HepG2 (cell line): ENCODE data around the gene JMJD1C. TPM values are rescaled to one million over a fixed set of nuclear protein-coding genes. Genes with fewer than 3 reads are reported as not detected.

Experiments used
- ATAC-seq: fragments of 200-7000 bp; cut with Tn5 transposase; 3 replicates; pipeline ENCODE4 v1.9.1; 2020; ENCODE audit warnings: mild to moderate bottlenecking, moderate library complexity
- BruUV-seq: library from RNA; stranded (reverse); fragments of 400-500 nt; replicated peaks from 2 replicates; lab custom pipeline; 2021; lab: Mats Ljungman, UMichigan
- CTCF ChIA-PET: fragments of 300-600 bp; formaldehyde crosslinking; extraction: SDS; loops from one replicate; lab custom pipeline; 2021; ENCODE audit warnings: low total read pairs, inconsistent platforms, low intra/inter-chr PET ratio; lab: Yijun Ruan, JAX
- POLR2A ChIA-PET: fragments of 350-600 bp; sonication (Branson Sonifier 250); formaldehyde crosslinking; loops from one replicate; lab custom pipeline; 2020; ENCODE audit warnings: antibody characterized with exemption, inconsistent platforms; lab: Yijun Ruan, JAX
- DNase-seq: peaks from one replicate; pipeline ENCODE4 v3.0.0-alpha.2; 2015; ENCODE audit warnings: low spot score
- FAIRE-seq: peaks from 3 replicates; lab custom pipeline; 2011; peaks lifted over from hg19 to GRCh38; lab: Jason Lieb, UNC
- H2AFZ ChIP-seq: one replicate; pipeline ENCODE4 v1.6.1; 2011; ENCODE audit warnings: low read length, inconsistent platforms
- H3K27ac ChIP-seq: fragments of 300-600 bp; 3 replicates; pipeline ENCODE4 v1.8.0; 2011; ENCODE audit warnings: mixed run types, mild to moderate bottlenecking, mixed read lengths, low read length, inconsistent platforms; ENCODE audit not compliant: insufficient read depth; ENCODE audit errors: extremely low read length
- H3K27me3 ChIP-seq, 2 experiments: fragments of 200-600 bp in 1 of 2; 2 replicates in 1 of 2; 3 replicates in 1 of 2; pipeline versions ENCODE4 v1.6.0 to v1.8.0; 2011; ENCODE audit warnings: low read length in 2 of 2, mild to moderate bottlenecking in 2 of 2, moderate library complexity in 2 of 2, inconsistent platforms in 1 of 2; ENCODE audit not compliant: insufficient read depth in 2 of 2, control insufficient read depth in 1 of 2
- H3K36me3 ChIP-seq, 2 experiments: fragments of 200-600 bp in 1 of 2; replicated peaks in 1 of 2; 2 replicates in 1 of 2; 3 replicates in 1 of 2; pipeline versions ENCODE4 v1.5.1 to v1.8.0; 2011; ENCODE audit warnings: low read length in 2 of 2, inconsistent platforms in 1 of 2; ENCODE audit not compliant: insufficient read depth in 2 of 2, control insufficient read depth in 1 of 2
- H3K4me1 ChIP-seq: 2 replicates; pipeline ENCODE4 v1.5.1; 2012; ENCODE audit warnings: low read length, inconsistent platforms; ENCODE audit not compliant: insufficient read depth
- H3K4me2 ChIP-seq: 2 replicates; pipeline ENCODE4 v1.6.0; 2011; ENCODE audit warnings: low read depth, low read length, inconsistent platforms
- H3K4me3 ChIP-seq, 3 experiments: fragments of 200-600 bp in 1 of 3; sonication (generic), shearing (Covaris generic) in 1 of 3; replicated peaks in 1 of 3; 2 replicates each; pipeline ENCODE4 v1.5.1; 2011 to 2016; ENCODE audit warnings: low read length in 3 of 3, inconsistent platforms in 2 of 3, low read depth in 2 of 3, mild to moderate bottlenecking in 2 of 3, control low read depth in 1 of 3, mixed read lengths in 1 of 3; ENCODE audit not compliant: insufficient read depth in 1 of 3
- H3K79me2 ChIP-seq: one replicate; pipeline ENCODE4 v1.6.1; 2011; ENCODE audit warnings: low read length, inconsistent platforms; ENCODE audit not compliant: insufficient read depth
- H3K9ac ChIP-seq: 2 replicates; pipeline ENCODE4 v1.6.0; 2011; ENCODE audit warnings: mild to moderate bottlenecking, low read depth, low read length, inconsistent platforms; ENCODE audit not compliant: insufficient read depth
- H3K9me3 ChIP-seq: 2 replicates; pipeline ENCODE4 v1.5.1; 2012; ENCODE audit warnings: mild to moderate bottlenecking, low read length
- H4K20me1 ChIP-seq: 2 replicates; pipeline ENCODE4 v1.6.0; 2011; ENCODE audit warnings: inconsistent platforms, mild to moderate bottlenecking, low read length, moderate library complexity; ENCODE audit not compliant: insufficient read depth
- GLI4 ChIP-seq: sonication (generic); formaldehyde crosslinking; IDR thresholded peaks from 2 replicates; pipeline ENCODE4 v1.5.1; 2020; ENCODE audit warnings: missing genetic modification reagents, mild to moderate bottlenecking, moderate library complexity, borderline replicate concordance
- HDAC1 ChIP-seq: sonication (generic); formaldehyde crosslinking; IDR thresholded peaks from 2 replicates; pipeline ENCODE4 v1.5.1; 2020; ENCODE audit warnings: mild to moderate bottlenecking, missing genetic modification reagents
- KAT8 ChIP-seq: IDR thresholded peaks from 2 replicates; pipeline ENCODE4 v1.6.1; 2016; ENCODE audit warnings: missing genetic modification reagents, missing compliant biosample characterization
- KLF11 ChIP-seq: IDR thresholded peaks from 2 replicates; pipeline ENCODE4 v1.6.1; 2016; ENCODE audit warnings: missing compliant biosample characterization
- PHB2 ChIP-seq: fragments of 450-650 bp; IDR thresholded peaks from 2 replicates; pipeline ENCODE4 v1.6.1; 2018; ENCODE audit not compliant: partially characterized antibody
- POLR2G ChIP-seq: fragments of 200-400 bp; formaldehyde crosslinking; IDR thresholded peaks from 2 replicates; pipeline ENCODE4 v1.6.1; 2018; ENCODE audit warnings: mild to moderate bottlenecking, low read depth, low read length, moderate library complexity
- SRF ChIP-seq: IDR thresholded peaks from 2 replicates; pipeline ENCODE4 v1.6.1; 2011; ENCODE audit warnings: mild to moderate bottlenecking, low read depth, low read length, moderate library complexity
- ZNF432 ChIP-seq: sonication (generic); formaldehyde crosslinking; IDR thresholded peaks from 2 replicates; pipeline ENCODE4 v1.5.0; 2020; ENCODE audit warnings: missing genetic modification reagents, mild to moderate bottlenecking, borderline replicate concordance
- ZNF496 ChIP-seq: sonication (generic); formaldehyde crosslinking; IDR thresholded peaks from 2 replicates; pipeline ENCODE4 v1.8.1; 2023; ENCODE audit warnings: mild to moderate bottlenecking, moderate library complexity, missing genetic modification reagents; ENCODE audit not compliant: insufficient replicate concordance
- WGBS: methylation state at CpG from one replicate; pipeline ENCODE4 v1.1.6; 2017; ENCODE audit warnings: low lambda C conversion rate; 5-methylcytosine and 5-hydroxymethylcytosine counted together
- in situ Hi-C: cut with HindIII; loops from 2 replicates; pipeline ENCODE4 v1.10.0; 2017; ENCODE audit warnings: low pct_unique_long_range_greater_than_20kb; ENCODE audit not compliant: extremely low pct_ligation_motif_present
- intact Hi-C: fragments of 100-400 bp; cut with micrococcal nuclease; formaldehyde crosslinking; loops from one replicate; pipeline ENCODE4 v1.10.0; 2022; ENCODE audit not compliant: unreplicated experiment
- polyA plus RNA-seq, 8 experiments: library from polyadenylated mRNA; depleted of rRNA in 3 of 8; stranded (reverse) in 7 of 8; unstranded in 1 of 8; fragments of >200 nt; fragmentation: Illumina TruSeq in 4 of 8; extraction: Trizol in 4 of 8; gene quantifications; 2 replicates each; pipeline versions ENCODE4 v1.2.1 to v1.2.3, GENCODE V29; 2011 to 2016; ENCODE audit warnings: low read depth in 4 of 8, missing spikeins in 1 of 8, mixed read lengths in 1 of 8; ENCODE audit not compliant: insufficient read depth in 1 of 8
- total RNA-seq, 5 experiments: library from RNA; depleted of rRNA; stranded (reverse); fragments of >200 nt; fragmentation: Illumina TruSeq; extraction: Trizol; gene quantifications; 2 replicates each; pipeline ENCODE4 v1.2.3, GENCODE V29; 2016; ENCODE audit warnings: low read depth in 1 of 5
- TF ChIP-seq, protein P1 (sequence below): fragments of 450-650 bp; IDR thresholded peaks from 2 replicates; pipeline ENCODE4 v1.6.1; 2016
- TF ChIP-seq, protein P2 (sequence below), 2 experiments: fragments of 450-650 bp in 1 of 2; sonication (generic) in 1 of 2; formaldehyde crosslinking; IDR thresholded peaks; 2 replicates each; pipeline versions ENCODE4 v1.5.0 to v1.8.0; 2020 to 2022; ENCODE audit warnings: mild to moderate bottlenecking in 1 of 2, missing genetic modification reagents in 1 of 2

JMJD1C gene
- total and polyA plus RNA-seq, 2 of the 13 experiments (the other 11 are each of a cell fraction or from before 2014, with no cell fraction given), result 42.3 to 42.7 TPM

DNA sequence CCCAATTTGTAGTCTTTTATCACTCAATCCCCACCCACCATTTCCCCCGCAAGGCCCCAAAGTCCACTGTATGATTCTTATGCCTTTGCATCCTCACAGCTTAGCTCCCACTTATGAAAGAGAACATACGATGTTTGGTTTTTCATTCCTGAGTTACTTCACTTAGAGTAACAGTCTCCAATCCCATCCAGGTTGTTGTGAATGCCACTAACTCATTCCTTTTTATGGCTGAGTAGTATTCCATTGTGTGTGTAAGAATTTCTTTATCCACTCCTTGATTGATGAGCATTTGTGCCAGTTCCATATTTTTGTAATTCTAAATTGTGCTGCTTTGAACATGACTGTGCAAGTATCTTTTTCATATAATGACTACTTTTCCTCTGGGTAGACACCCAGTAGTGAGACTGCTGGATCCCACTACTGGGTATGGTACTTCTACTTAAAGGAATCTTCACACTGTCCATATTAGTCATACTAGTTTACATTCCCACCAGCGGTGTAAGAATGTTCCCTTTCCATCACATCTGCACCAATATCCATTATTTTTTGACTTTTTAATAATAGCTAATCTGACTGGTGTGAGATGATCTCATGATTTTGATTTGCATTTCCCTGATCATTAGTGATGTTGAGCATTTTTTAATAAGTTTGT, 152.6 kb downstream of the JMJD1C start:
- DNase-seq (no peak), FAIRE-seq (no peak), ATAC-seq (no peak)
- intact Hi-C loops, result no loop called here
- no peak for TF ChIP-seq GLI4 (CRISPR knock-in tag)
- TF ChIP-seq KAT8, result no peak
- no peak for TF ChIP-seq ZNF432 (CRISPR knock-in tag)
- TF ChIP-seq KLF11 (CRISPR knock-in tag), result no peak
- no peak for TF ChIP-seq ZNF496 (CRISPR knock-in tag)
- no peak for TF ChIP-seq SRF
- TF ChIP-seq PHB2, result no peak
- TF ChIP-seq, protein P1, sequence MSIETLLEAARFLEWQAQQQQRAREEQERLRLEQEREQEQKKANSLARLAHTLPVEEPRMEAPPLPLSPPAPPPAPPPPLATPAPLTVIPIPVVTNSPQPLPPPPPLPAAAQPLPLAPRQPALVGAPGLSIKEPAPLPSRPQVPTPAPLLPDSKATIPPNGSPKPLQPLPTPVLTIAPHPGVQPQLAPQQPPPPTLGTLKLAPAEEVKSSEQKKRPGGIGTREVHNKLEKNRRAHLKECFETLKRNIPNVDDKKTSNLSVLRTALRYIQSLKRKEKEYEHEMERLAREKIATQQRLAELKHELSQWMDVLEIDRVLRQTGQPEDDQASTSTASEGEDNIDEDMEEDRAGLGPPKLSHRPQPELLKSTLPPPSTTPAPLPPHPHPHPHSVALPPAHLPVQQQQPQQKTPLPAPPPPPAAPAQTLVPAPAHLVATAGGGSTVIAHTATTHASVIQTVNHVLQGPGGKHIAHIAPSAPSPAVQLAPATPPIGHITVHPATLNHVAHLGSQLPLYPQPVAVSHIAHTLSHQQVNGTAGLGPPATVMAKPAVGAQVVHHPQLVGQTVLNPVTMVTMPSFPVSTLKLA, result no peak
- TF ChIP-seq, protein P2, sequence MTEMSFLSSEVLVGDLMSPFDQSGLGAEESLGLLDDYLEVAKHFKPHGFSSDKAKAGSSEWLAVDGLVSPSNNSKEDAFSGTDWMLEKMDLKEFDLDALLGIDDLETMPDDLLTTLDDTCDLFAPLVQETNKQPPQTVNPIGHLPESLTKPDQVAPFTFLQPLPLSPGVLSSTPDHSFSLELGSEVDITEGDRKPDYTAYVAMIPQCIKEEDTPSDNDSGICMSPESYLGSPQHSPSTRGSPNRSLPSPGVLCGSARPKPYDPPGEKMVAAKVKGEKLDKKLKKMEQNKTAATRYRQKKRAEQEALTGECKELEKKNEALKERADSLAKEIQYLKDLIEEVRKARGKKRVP (CRISPR knock-in tag; IDR thresholded peaks at IDR 0.05), result no peak
- no peak for TF ChIP-seq HDAC1
- TF ChIP-seq POLR2G, result no peak
- 0 out of 5 replicates have a peak, but pooled peaks cover 0 to 3% of the 10 kb centered on the region in 2 experiments for H3K36me3 ChIP-seq
- no peaks in the 10 kb centered on the region for H3K9me3 ChIP-seq
- peaks cover 5% of the 10 kb centered on the region for H3K79me2 ChIP-seq
- peaks cover 9% of the 10 kb centered on the region; the same call in 1 of the 2 replicates for H3K4me1 ChIP-seq
- no peak overlapping the region for H3K4me2 ChIP-seq
- ChIA-PET POLR2A (no interaction called here), CTCF (no interaction called here)
- H3K27me3 ChIP-seq, result no peaks in the 10 kb centered on the region
- no peak overlapping the region for H3K4me3 ChIP-seq
- BruUV-seq, result no TSS peak
- no peak overlapping the region for H2AFZ ChIP-seq
- 92% methylated on average over 3 of the region's 3 CpGs for WGBS
- no peak overlapping the region for H3K27ac ChIP-seq
- in situ Hi-C loops, result no loop called here
- H3K9ac ChIP-seq, result no peak overlapping the region
- no peaks in the 10 kb centered on the region for H4K20me1 ChIP-seq
